ENCODE measurements around the gene NEK11. TPM values are rescaled to one million over a fixed set of nuclear protein-coding genes. Genes with fewer than 3 reads are reported as not detected.

Gene NEK11
- total and polyA plus RNA-seq, 8 donors, result 0.45 to 24.2 (median 2.3) TPM; not detected in 1

GRCh38 chr3:131317667-131318066 lies 291.0 kb downstream of the NEK11 start:
- Histone ChIP-seq H3K9me3 (no peaks in the 10 kb centered on the region), H3K27ac (no peak overlapping the region), H3K4me3 (no peak overlapping the region), H3K4me1 (no peaks in the 10 kb centered on the region), H3K27me3 (no peaks in the 10 kb centered on the region), H3K36me3 (no peaks in the 10 kb centered on the region)
- TF ChIP-seq POLR2AphosphoS5 (IDR thresholded peaks at IDR 0.05), result no peak
- TF ChIP-seq, protein P1, sequence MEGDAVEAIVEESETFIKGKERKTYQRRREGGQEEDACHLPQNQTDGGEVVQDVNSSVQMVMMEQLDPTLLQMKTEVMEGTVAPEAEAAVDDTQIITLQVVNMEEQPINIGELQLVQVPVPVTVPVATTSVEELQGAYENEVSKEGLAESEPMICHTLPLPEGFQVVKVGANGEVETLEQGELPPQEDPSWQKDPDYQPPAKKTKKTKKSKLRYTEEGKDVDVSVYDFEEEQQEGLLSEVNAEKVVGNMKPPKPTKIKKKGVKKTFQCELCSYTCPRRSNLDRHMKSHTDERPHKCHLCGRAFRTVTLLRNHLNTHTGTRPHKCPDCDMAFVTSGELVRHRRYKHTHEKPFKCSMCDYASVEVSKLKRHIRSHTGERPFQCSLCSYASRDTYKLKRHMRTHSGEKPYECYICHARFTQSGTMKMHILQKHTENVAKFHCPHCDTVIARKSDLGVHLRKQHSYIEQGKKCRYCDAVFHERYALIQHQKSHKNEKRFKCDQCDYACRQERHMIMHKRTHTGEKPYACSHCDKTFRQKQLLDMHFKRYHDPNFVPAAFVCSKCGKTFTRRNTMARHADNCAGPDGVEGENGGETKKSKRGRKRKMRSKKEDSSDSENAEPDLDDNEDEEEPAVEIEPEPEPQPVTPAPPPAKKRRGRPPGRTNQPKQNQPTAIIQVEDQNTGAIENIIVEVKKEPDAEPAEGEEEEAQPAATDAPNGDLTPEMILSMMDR (IDR thresholded peaks at IDR 0.05), result no peak
- TF ChIP-seq EP300 (IDR thresholded peaks at IDR 0.05), result no peak
- TF ChIP-seq POLR2A (IDR thresholded peaks at IDR 0.05), result no peak
- intact Hi-C loops (cut with DNase I; ENCODE audit: low total_unique reads), result no loop called here
- WGBS, 5 donors, result 82 to 94% (median 86%) methylated on average over 2 of the region's 2 CpGs
- no peak for DNase-seq

DNA sequence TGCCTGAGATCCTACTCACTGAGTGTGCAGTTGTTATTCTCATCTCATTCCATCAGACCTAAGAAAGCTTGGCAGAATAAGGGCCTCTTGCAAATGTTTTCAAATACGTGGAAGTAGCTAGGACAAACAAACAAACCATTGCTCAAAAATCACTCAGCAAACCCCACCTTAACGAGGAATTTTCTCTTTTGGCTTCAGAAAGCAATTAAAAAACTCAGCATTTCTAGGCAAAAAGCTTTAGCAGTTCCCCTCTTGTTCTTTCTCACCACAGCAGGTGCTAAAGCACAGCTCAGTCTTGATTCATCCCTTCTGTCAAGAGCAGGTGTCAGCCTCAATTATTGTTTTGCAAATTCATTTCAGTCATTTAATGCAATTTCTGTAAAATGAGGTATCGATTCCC lies 296.3 kb downstream of the NEK11 start:
- intact Hi-C loops (cut with DNase I; ENCODE audit: low total_unique reads), result no loop called here

GRCh38 chr3:131323792-131324191 lies 297.1 kb downstream of the NEK11 start:
- Histone ChIP-seq H3K27me3 (no peaks in the 10 kb centered on the region), H3K4me1 (no peaks in the 10 kb centered on the region), H3K4me3 (no peak overlapping the region), H3K27ac (no peak overlapping the region), H3K36me3 (peaks cover 0 to 13% (median 0%) of the 10 kb centered on the region in 4 donors), H3K9me3 (no peaks in the 10 kb centered on the region)
- DNase-seq, result no peak
- TF ChIP-seq POLR2A (IDR thresholded peaks at IDR 0.05) (no peak), EP300 (IDR thresholded peaks at IDR 0.05) (no peak), POLR2AphosphoS5 (IDR thresholded peaks at IDR 0.05) (no peak)
- TF ChIP-seq, protein P1 (IDR thresholded peaks at IDR 0.05), result no peak
- WGBS, 5 donors, result 83 to 92% (median 89%) methylated on average over 2 of the region's 2 CpGs
- intact Hi-C loops (cut with DNase I; ENCODE audit: low total_unique reads), result no loop called here

More for the DNA sequence above, 296.3 kb downstream of the NEK11 start:
- TF ChIP-seq POLR2AphosphoS5 (IDR thresholded peaks at IDR 0.05) (no peak), EP300 (IDR thresholded peaks at IDR 0.05) (no peak), POLR2A (IDR thresholded peaks at IDR 0.05) (no peak)
- TF ChIP-seq, protein P1 (IDR thresholded peaks at IDR 0.05), result no peak
- 70 to 80% (median 75%) methylated on average over 3 of the region's 3 CpGs for WGBS, 5 donors
- no peaks in the 10 kb centered on the region for H3K4me1 ChIP-seq
- no peaks in the 10 kb centered on the region for H3K27me3 ChIP-seq
- H3K4me3 ChIP-seq, result no peak overlapping the region
- no peak for DNase-seq
- H3K36me3 ChIP-seq, result peaks cover 0 to 13% (median 0%) of the 10 kb centered on the region in 4 donors
- H3K27ac ChIP-seq, result no peak overlapping the region
- H3K9me3 ChIP-seq, result no peaks in the 10 kb centered on the region

DNA sequence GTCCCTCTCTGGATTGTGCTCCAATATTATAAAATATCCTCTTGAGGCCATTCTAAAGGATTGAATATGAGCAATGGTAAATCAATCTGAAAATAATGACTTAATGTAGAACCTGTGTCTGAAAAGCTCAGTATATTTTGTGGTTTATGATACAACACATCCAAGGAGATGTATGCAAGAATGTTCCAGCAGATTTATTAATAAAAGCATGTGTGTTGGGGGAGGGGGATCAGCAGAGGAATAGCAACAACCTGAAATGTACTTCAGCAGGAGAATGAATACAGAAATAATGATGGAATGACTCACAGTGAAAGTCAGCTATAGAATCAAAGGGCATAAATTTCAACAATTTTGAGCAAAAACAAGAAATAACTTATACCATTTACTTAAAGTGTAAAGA lies 298.2 kb downstream of the NEK11 start:
- Histone ChIP-seq H3K27ac (no peak overlapping the region), H3K9me3 (no peaks in the 10 kb centered on the region), H3K36me3 (peaks cover 0 to 13% (median 0%) of the 10 kb centered on the region in 4 donors), H3K27me3 (no peaks in the 10 kb centered on the region), H3K4me1 (no peaks in the 10 kb centered on the region), H3K4me3 (no peak overlapping the region)
- no peak for TF ChIP-seq POLR2AphosphoS5 (IDR thresholded peaks at IDR 0.05)
- TF ChIP-seq EP300 (IDR thresholded peaks at IDR 0.05), result no peak
- TF ChIP-seq, protein P1 (IDR thresholded peaks at IDR 0.05), result no peak
- TF ChIP-seq POLR2A (IDR thresholded peaks at IDR 0.05), result no peak
- intact Hi-C loops (cut with DNase I; ENCODE audit: low total_unique reads), result no loop called here
- no peak for DNase-seq
